ENCODE results near the gene ART5. TPM values are rescaled to one million over a fixed set of nuclear protein-coding genes. Genes with fewer than 3 reads are reported as not detected.

ART5 gene
- polyA plus RNA-seq, 1 donor (not counting 4 experiments of a cell fraction or from before 2014, with no cell fraction given), result not detected

DNA sequence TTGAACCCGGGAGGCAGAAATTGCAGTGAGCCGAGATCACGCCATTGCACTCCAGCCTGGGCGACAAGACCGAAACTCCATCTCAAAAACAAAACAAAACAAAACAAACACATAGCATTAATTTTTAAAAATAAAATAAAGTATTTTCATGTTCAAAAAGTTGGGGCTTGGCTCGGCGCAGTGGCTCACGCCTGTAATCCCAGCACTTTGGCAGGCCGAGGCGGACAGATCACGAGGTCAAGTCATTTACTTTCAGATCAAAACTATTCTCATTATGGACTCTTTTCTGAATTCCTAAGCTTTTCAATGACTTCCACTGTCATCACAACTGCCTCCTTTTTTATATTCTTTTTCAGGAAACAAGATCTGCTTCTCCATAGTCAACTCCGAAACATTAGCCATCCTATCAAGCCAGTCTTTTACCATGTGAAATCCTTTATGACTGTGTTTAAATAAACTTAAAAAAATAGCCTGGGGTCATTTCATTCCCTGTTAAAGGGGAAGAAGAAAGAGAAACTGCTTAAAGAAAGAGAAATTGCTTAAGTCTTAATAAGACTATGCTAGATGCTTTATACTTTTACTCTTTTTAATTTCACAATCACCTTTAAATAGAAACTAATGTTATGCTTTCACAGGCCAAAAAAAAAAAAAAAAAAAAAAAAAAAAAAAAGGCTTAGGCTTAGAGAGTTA lies 42.5 kb upstream of the ART5 start:
- no peaks in the 10 kb centered on the region for H3K27me3 ChIP-seq (ENCODE audit: control insufficient read depth, extremely low read depth, insufficient read depth, low read length)
- no peak for TF ChIP-seq CTCF (optimal IDR thresholded peaks at IDR 0.05 in 1 of 3, IDR thresholded peaks at IDR 0.05 in 1 of 3, conservative IDR thresholded peaks at IDR 0.05 in 1 of 3; ENCODE audit: extremely low read depth in 1 of 3, insufficient read depth in 2 of 3, low read length in 3 of 3)
- no peak for TF ChIP-seq EZH2 (IDR thresholded peaks at IDR 0.05; ENCODE audit: low read length)
- dilution Hi-C loops (cut with MboI; ENCODE audit: extremely low pct_ligation_motif_present, low sequenced_read_pairs), result no loop called here
- no peak for FAIRE-seq
- no peak overlapping the region for H3K9ac ChIP-seq (ENCODE audit: control insufficient read depth, extremely low read depth, insufficient read depth, low read length)
- no peaks in the 10 kb centered on the region for H3K9me1 ChIP-seq (ENCODE audit: control insufficient read depth, extremely low read depth, insufficient read depth, low read length)
- no peak for DNase-seq (ENCODE audit: low read depth, low spot score)
- peaks cover 25 to 29% of the 10 kb centered on the region in 2 experiments for H3K36me3 ChIP-seq (ENCODE audit: control insufficient read depth in 2 of 2, extremely low read depth in 1 of 2, insufficient read depth in 2 of 2, low read length in 2 of 2)
- H3K4me2 ChIP-seq (ENCODE audit: control insufficient read depth, extremely low read depth, insufficient read depth, low read depth, low read length), result no peak overlapping the region
- H3K4me3 ChIP-seq (ENCODE audit: control insufficient read depth in 2 of 3, extremely low read depth in 1 of 3, insufficient read depth in 2 of 3, low read depth in 1 of 3, low read length in 3 of 3), result no peak overlapping the region
- no peak overlapping the region for H3K27ac ChIP-seq (ENCODE audit: control insufficient read depth, insufficient read depth, low read length)
- no peaks in the 10 kb centered on the region for H3K9me3 ChIP-seq (ENCODE audit: control insufficient read depth, low read depth, low read length)
- H2AFZ ChIP-seq (ENCODE audit: control insufficient read depth, low read length), result no peak overlapping the region
- no peaks in the 10 kb centered on the region for H4K20me1 ChIP-seq (ENCODE audit: control insufficient read depth, extremely low read depth, insufficient read depth, low read length)
- H3K79me2 ChIP-seq (ENCODE audit: control insufficient read depth, insufficient read depth, low read length), result no peaks in the 10 kb centered on the region
- H3K4me1 ChIP-seq (ENCODE audit: control insufficient read depth, extremely low read depth, insufficient read depth, low read length), result no peaks in the 10 kb centered on the region

DNA sequence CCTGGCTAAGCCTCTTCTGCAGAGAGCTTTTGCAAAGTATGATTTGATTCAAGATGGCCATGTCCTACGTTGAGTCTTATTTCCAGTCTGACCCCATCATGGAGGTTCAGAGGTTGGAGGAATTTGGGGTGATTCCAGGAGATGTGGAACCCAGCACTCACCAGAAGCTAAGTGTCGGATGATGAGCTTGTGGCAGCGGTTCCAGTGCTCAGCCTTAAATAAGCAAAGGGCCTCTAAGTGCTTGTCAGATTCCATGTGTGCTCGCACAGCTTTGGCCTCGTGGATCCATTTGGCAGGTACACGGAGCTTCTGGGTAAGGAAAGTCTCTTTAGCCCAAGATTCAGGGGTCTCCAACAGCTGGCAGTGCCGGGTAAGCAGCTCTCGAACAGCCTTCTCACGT lies 41.2 kb upstream of the ART5 start:
- Histone ChIP-seq H3K4me2 (ENCODE audit: control insufficient read depth, extremely low read depth, insufficient read depth, low read depth, low read length) (no peak overlapping the region), H3K9me1 (ENCODE audit: control insufficient read depth, extremely low read depth, insufficient read depth, low read length) (no peaks in the 10 kb centered on the region), H3K4me1 (ENCODE audit: control insufficient read depth, extremely low read depth, insufficient read depth, low read length) (no peaks in the 10 kb centered on the region), H3K4me3 (ENCODE audit: control insufficient read depth in 2 of 3, extremely low read depth in 1 of 3, insufficient read depth in 2 of 3, low read depth in 1 of 3, low read length in 3 of 3) (no peak overlapping the region), H3K36me3 (ENCODE audit: control insufficient read depth in 2 of 2, extremely low read depth in 1 of 2, insufficient read depth in 2 of 2, low read length in 2 of 2) (peaks cover 28 to 36% of the 10 kb centered on the region in 2 experiments), H3K9ac (ENCODE audit: control insufficient read depth, extremely low read depth, insufficient read depth, low read length) (no peak overlapping the region), H3K27ac (ENCODE audit: control insufficient read depth, insufficient read depth, low read length) (no peak overlapping the region), H2AFZ (ENCODE audit: control insufficient read depth, low read length) (no peak overlapping the region), H3K9me3 (ENCODE audit: control insufficient read depth, low read depth, low read length) (no peaks in the 10 kb centered on the region), H3K79me2 (ENCODE audit: control insufficient read depth, insufficient read depth, low read length) (no peaks in the 10 kb centered on the region), H4K20me1 (ENCODE audit: control insufficient read depth, extremely low read depth, insufficient read depth, low read length) (no peaks in the 10 kb centered on the region), H3K27me3 (ENCODE audit: control insufficient read depth, extremely low read depth, insufficient read depth, low read length) (no peaks in the 10 kb centered on the region)
- TF ChIP-seq CTCF (optimal IDR thresholded peaks at IDR 0.05 in 1 of 3, IDR thresholded peaks at IDR 0.05 in 1 of 3, conservative IDR thresholded peaks at IDR 0.05 in 1 of 3; ENCODE audit: extremely low read depth in 1 of 3, insufficient read depth in 2 of 3, low read length in 3 of 3) (no peak), EZH2 (IDR thresholded peaks at IDR 0.05; ENCODE audit: low read length) (no peak)
- DNase-seq (ENCODE audit: low read depth, low spot score), result no peak
- no peak for FAIRE-seq
- dilution Hi-C loops (cut with MboI; ENCODE audit: extremely low pct_ligation_motif_present, low sequenced_read_pairs), result no loop called here

Measured in keratinocyte (primary cell).